Hepatocyte (in vitro differentiated cells): Measurements from ENCODE around the gene EBF4. TPM values are rescaled to one million over a fixed set of nuclear protein-coding genes. Genes with fewer than 3 reads are reported as not detected.

Experiments
- DNase-seq: peaks from one replicate; pipeline ENCODE4 v3.0.0-alpha.2; 2016; ENCODE audit warnings: low spot score
- H2AFZ ChIP-seq: fragments of 200-600 bp; sonication (generic); 2 replicates; pipeline ENCODE4 v1.6.0; 2016; ENCODE audit warnings: antibody characterized with exemption, mild to moderate bottlenecking
- H3K27ac ChIP-seq: fragments of 200-600 bp; sonication (generic); 2 replicates; pipeline ENCODE4 v1.5.1; 2016; ENCODE audit warnings: mild to moderate bottlenecking
- H3K27me3 ChIP-seq: fragments of 200-600 bp; sonication (generic); 2 replicates; pipeline ENCODE4 v1.6.1; 2016
- H3K36me3 ChIP-seq: fragments of 200-600 bp; sonication (generic); replicated peaks from 2 replicates; pipeline ENCODE4 v1.5.1; 2016; ENCODE audit warnings: low read depth; ENCODE audit not compliant: insufficient read depth
- H3K4me1 ChIP-seq: fragments of 200-600 bp; sonication (generic); 2 replicates; pipeline ENCODE4 v1.5.1; 2016; ENCODE audit warnings: mild to moderate bottlenecking, moderate library complexity; ENCODE audit not compliant: insufficient read depth
- H3K4me2 ChIP-seq: fragments of 200-600 bp; sonication (generic); 2 replicates; pipeline ENCODE4 v1.6.0; 2016
- H3K4me3 ChIP-seq: fragments of 200-600 bp; sonication (generic); 2 replicates; pipeline ENCODE4 v1.5.1; 2016; ENCODE audit warnings: mild to moderate bottlenecking
- H3K79me2 ChIP-seq: fragments of 200-600 bp; sonication (generic); 2 replicates; pipeline ENCODE4 v1.6.0; 2017; ENCODE audit warnings: mild to moderate bottlenecking
- H3K9me2 ChIP-seq: fragments of 200-600 bp; sonication (generic); replicated peaks from 2 replicates; pipeline ENCODE4 v1.6.0; 2017; ENCODE audit warnings: mild to moderate bottlenecking; ENCODE audit not compliant: insufficient read depth
- H3K9me3 ChIP-seq: fragments of 200-600 bp; sonication (generic); 2 replicates; pipeline ENCODE4 v1.5.1; 2016; ENCODE audit warnings: low read depth, mild to moderate bottlenecking
- H4K20me1 ChIP-seq: fragments of 200-600 bp; sonication (generic); 2 replicates; pipeline ENCODE4 v1.6.0; 2016; ENCODE audit warnings: mild to moderate bottlenecking; ENCODE audit not compliant: insufficient read depth, poor library complexity, severe bottlenecking
- EZH2 ChIP-seq: fragments of 200-600 bp; sonication (generic); IDR thresholded peaks from 2 replicates; pipeline ENCODE4 v1.6.1; 2016; ENCODE audit warnings: antibody characterized with exemption, mild to moderate bottlenecking, borderline replicate concordance
- EZH2phosphoT487 ChIP-seq: fragments of 200-600 bp; sonication (generic); IDR thresholded peaks from one replicate; pipeline ENCODE4 v1.6.1; 2018; ENCODE audit warnings: antibody characterized with exemption, mild to moderate bottlenecking, low read depth, moderate library complexity; ENCODE audit not compliant: unreplicated experiment, severe bottlenecking
- WGBS: methylation state at CpG from one replicate; pipeline ENCODE4 v1.1.6; 2016; ENCODE audit warnings: low lambda C conversion rate; ENCODE audit errors: missing lambda C conversion rate; 5-methylcytosine and 5-hydroxymethylcytosine counted together
- polyA plus RNA-seq: library from polyadenylated mRNA; unstranded; fragments of >200 nt; fragmentation: Nextera tagmentation; extraction: Ambion mirVana; gene quantifications from 2 replicates; pipeline ENCODE4 v1.2.1, GENCODE V29; 2016
- total RNA-seq: library from RNA; depleted of rRNA; stranded (reverse); fragments of >200 nt; gene quantifications from 2 replicates; pipeline ENCODE4 v1.2.3, GENCODE V29; 2014
- TF ChIP-seq, protein P1 (sequence below): fragments of 200-600 bp; sonication (generic); IDR thresholded peaks from 2 replicates; pipeline ENCODE4 v1.5.1; 2016; ENCODE audit warnings: antibody characterized with exemption, mild to moderate bottlenecking; ENCODE audit not compliant: poor library complexity

The EBF4 gene
- total and polyA plus RNA-seq, 2 experiments from 2014 or later = 10.7 to 17.9 TPM

DNA sequence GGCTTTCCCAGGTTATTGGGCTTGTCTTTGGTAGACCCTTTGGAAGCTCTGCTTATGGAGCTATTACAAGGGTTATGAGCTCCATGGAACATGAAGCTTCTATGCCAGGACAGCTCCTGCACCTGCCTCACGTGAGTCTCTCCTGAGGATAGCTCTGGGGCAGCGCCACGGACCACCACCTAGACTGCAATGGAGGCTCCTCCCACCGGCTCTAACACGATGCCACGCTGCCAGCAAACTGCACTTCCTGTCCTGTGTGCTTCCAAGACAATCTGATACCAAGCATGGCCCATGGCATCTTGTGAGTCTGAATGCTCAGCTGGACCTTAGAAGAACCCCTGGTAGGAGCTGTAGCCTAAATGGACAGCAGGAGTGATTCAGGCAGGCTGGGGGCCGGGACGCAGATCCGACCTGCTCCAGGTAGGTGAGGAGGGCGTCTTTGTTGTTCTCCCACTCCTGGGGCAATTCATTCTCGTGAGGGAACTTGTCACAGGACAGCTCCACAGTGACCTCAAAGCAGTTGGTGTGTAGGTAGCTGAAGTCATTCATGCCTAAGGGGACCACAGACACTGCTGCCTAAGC is 102.4 kb downstream of the EBF4 start:
- Histone ChIP-seq H3K36me3 (no peaks in the 10 kb centered on the region), H2AFZ (no peak overlapping the region), H3K9me2 (no peaks in the 10 kb centered on the region), H3K9me3 (no peaks in the 10 kb centered on the region), H3K27ac (no peak overlapping the region), H3K79me2 (no peaks in the 10 kb centered on the region), H3K4me1 (peaks cover 1% of the 10 kb centered on the region), H3K27me3 (peaks cover 23% of the 10 kb centered on the region), H3K4me2 (no peak overlapping the region), H3K4me3 (no peak overlapping the region), H4K20me1 (no peaks in the 10 kb centered on the region)
- 93% methylated on average over 11 of the region's 11 CpGs for WGBS
- TF ChIP-seq EZH2 (no peak), EZH2phosphoT487 (no peak)
- TF ChIP-seq, protein P1, sequence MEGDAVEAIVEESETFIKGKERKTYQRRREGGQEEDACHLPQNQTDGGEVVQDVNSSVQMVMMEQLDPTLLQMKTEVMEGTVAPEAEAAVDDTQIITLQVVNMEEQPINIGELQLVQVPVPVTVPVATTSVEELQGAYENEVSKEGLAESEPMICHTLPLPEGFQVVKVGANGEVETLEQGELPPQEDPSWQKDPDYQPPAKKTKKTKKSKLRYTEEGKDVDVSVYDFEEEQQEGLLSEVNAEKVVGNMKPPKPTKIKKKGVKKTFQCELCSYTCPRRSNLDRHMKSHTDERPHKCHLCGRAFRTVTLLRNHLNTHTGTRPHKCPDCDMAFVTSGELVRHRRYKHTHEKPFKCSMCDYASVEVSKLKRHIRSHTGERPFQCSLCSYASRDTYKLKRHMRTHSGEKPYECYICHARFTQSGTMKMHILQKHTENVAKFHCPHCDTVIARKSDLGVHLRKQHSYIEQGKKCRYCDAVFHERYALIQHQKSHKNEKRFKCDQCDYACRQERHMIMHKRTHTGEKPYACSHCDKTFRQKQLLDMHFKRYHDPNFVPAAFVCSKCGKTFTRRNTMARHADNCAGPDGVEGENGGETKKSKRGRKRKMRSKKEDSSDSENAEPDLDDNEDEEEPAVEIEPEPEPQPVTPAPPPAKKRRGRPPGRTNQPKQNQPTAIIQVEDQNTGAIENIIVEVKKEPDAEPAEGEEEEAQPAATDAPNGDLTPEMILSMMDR = no peak
- DNase-seq = no peak

DNA sequence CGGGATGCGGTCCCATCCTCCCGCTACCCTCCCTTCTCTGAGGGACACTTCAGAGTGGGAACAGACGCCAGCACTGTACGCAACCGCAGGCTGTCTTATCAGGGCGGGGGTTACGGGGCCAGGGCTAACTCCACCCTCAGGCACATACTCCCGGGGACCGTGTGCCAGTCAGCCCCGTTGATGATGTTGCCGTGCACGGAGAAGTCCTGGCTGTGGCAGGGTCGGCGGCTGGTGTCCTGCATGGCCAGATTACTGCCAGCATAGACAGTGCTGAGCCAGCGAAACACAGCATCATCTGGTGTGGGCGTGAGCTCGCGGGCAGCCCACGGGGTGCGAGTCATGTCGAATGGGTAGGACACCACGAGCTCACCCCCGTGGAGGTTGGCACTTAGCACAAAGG is 102.9 kb downstream of the EBF4 start:
- no peaks in the 10 kb centered on the region for H3K36me3 ChIP-seq
- 93% methylated on average over 24 of the region's 24 CpGs for whole genome bisulfite sequencing

DNA sequence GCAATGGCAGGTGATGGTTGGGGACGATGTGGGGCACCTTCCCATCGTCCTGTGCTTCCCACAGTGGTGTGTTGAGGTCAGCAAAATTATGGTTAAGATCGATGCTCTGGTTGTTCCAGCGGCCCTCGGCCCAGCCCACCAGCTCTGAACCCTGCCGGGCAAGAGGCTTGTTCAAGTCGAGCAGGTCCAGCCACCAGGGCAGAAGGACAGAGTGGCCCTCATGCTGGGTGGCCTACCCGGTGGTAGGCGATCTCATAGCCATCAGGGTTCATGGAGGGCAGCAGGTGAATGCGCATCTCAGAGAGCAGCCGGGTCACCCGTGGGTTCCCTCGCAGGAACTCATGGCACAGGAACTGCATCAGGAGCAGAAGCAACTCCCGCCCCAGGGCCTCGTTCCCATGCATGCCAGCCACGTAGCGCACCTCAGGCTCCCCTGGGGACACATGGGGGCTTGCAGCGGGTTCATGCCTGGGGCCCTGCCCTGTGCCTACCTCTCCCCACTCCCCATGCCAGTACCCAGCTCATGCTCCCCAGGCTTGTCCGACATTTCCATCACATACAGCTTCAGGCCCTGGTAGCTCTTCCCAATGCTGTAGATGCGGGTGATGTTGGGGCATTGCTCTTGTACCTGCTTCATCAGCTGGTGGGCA is 103.6 kb downstream of the EBF4 start:
- H3K27me3 ChIP-seq = peaks cover 27% of the 10 kb centered on the region
- no peaks in the 10 kb centered on the region for H3K79me2 ChIP-seq
- no peaks in the 10 kb centered on the region for H3K36me3 ChIP-seq
- 93% methylated on average over 17 of the region's 20 CpGs for WGBS
- no peaks in the 10 kb centered on the region for H3K9me2 ChIP-seq
- no peaks in the 10 kb centered on the region for H4K20me1 ChIP-seq
- H3K27ac ChIP-seq = no peak overlapping the region
- DNase-seq = no peak
- H3K9me3 ChIP-seq = no peaks in the 10 kb centered on the region
- TF ChIP-seq EZH2 (no peak), EZH2phosphoT487 (no peak)
- TF ChIP-seq, protein P1 = no peak
- no peak overlapping the region for H2AFZ ChIP-seq
- H3K4me1 ChIP-seq = peaks cover 3% of the 10 kb centered on the region
- H3K4me3 ChIP-seq = no peak overlapping the region
- H3K4me2 ChIP-seq = no peak overlapping the region

More for the DNA sequence above, 102.9 kb downstream of the EBF4 start:
- H3K4me2 ChIP-seq = no peak overlapping the region
- TF ChIP-seq, protein P1 = no peak
- TF ChIP-seq EZH2phosphoT487 (no peak), EZH2 (no peak)
- no peak for DNase-seq
- H3K4me3 ChIP-seq = no peak overlapping the region
- no peak overlapping the region for H2AFZ ChIP-seq
- H3K79me2 ChIP-seq = no peaks in the 10 kb centered on the region
- no peak overlapping the region for H3K27ac ChIP-seq
- peaks cover 27% of the 10 kb centered on the region for H3K27me3 ChIP-seq
- no peaks in the 10 kb centered on the region for H3K9me2 ChIP-seq
- peaks cover 3% of the 10 kb centered on the region for H3K4me1 ChIP-seq
- no peaks in the 10 kb centered on the region for H3K9me3 ChIP-seq
- H4K20me1 ChIP-seq = no peaks in the 10 kb centered on the region
